ENCODE data around the gene PIK3R3.

PIK3R3 gene

GRCh38 chr1:46076343-46076742, 56.1 kb downstream of the PIK3R3 start:
- Mint-ChIP-seq H3K4me3 (no peak overlapping the region), H3K36me3 (ENCODE audit: low read depth) (peaks cover 59% of the 10 kb centered on the region), H3K27ac (no peak overlapping the region), H3K4me1 (peaks cover 4% of the 10 kb centered on the region), H3K27me3 (ENCODE audit: low read depth) (no peaks in the 10 kb centered on the region), H3K9me3 (no peaks in the 10 kb centered on the region)
- TF ChIP-seq CTCF (IDR thresholded peaks at IDR 0.05; ENCODE audit: unreplicated experiment in 3 of 3): no peak

- TF ChIP-seq CTCF (IDR thresholded peaks at IDR 0.05; ENCODE audit: unreplicated experiment in 3 of 3): no peak
- Mint-ChIP-seq H3K4me1 (peaks cover 4% of the 10 kb centered on the region), H3K9me3 (no peaks in the 10 kb centered on the region), H3K4me3 (no peak overlapping the region), H3K27ac (no peak overlapping the region), H3K27me3 (ENCODE audit: low read depth) (no peaks in the 10 kb centered on the region), H3K36me3 (ENCODE audit: low read depth) (peaks cover 56% of the 10 kb centered on the region)
Measured at GRCh38 chr1:46072975-46073374, 59.5 kb downstream of the PIK3R3 start.

DNA sequence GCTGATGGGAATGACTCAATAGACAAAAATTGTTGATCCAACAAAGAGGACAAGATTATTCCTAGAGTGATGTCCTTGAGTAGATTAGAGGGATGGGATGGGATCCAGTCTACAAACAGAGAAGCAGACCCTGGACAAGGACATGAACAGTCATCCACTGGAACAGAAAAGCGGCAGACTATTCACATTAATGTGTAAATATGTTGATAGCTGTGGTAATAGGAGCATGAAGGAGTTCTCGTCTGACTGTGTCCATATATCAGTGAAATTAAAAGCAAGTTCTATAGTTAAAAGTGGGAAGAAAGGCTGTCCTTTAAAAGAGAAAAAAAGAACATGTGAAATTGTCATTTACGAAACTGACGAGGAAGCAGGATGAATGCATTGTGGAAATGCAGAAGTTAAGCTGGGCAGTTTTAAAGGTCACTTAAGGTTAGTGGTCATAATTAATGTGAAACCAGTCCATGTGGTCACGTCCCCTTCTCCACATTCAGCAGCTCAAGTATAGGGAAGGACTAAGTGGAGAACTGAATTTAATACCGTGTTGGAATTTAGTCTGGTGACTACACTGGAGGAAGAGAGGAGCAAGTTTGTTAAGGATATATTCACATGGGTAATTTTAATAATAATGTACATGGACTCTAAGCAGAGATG, 62.1 kb downstream of the PIK3R3 start:
- no peaks in the 10 kb centered on the region for H3K9me3 Mint-ChIP-seq
- peaks cover 44% of the 10 kb centered on the region for H3K36me3 Mint-ChIP-seq (ENCODE audit: low read depth)
- no peaks in the 10 kb centered on the region for H3K27me3 Mint-ChIP-seq (ENCODE audit: low read depth)
- H3K27ac Mint-ChIP-seq: no peak overlapping the region
- H3K4me3 Mint-ChIP-seq: no peak overlapping the region
- H3K4me1 Mint-ChIP-seq: no peaks in the 10 kb centered on the region
- no peak for TF ChIP-seq CTCF (IDR thresholded peaks at IDR 0.05; ENCODE audit: unreplicated experiment in 3 of 3)

DNA sequence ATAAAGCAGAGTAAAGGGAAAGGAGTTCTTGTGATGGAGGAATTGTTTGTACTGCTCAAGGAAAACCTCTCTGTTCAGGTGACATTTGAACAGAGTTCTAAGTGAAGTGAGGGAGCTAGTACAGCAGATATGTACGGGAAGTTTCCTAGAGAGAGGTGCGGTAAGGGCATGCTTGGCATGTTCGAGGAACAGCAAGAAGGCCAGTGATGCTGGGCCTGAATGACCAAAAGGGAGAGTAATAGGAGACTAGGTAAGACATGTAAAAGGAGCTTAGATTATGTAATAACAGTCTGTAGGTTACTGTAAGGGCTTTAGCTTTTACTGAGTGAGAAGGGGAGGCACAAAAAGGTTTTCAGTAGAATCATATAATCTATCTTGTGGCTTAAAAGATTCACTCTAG, 63.9 kb downstream of the PIK3R3 start:
- H3K27ac Mint-ChIP-seq: no peak overlapping the region
- no peaks in the 10 kb centered on the region for H3K9me3 Mint-ChIP-seq
- no peaks in the 10 kb centered on the region for H3K4me1 Mint-ChIP-seq
- no peaks in the 10 kb centered on the region for H3K27me3 Mint-ChIP-seq (ENCODE audit: low read depth)
- no peak overlapping the region for H3K4me3 Mint-ChIP-seq
- no peak for TF ChIP-seq CTCF (IDR thresholded peaks at IDR 0.05; ENCODE audit: unreplicated experiment in 3 of 3)
- H3K36me3 Mint-ChIP-seq (ENCODE audit: low read depth): peaks cover 35% of the 10 kb centered on the region

- no peaks in the 10 kb centered on the region for H3K4me1 Mint-ChIP-seq
- TF ChIP-seq CTCF (IDR thresholded peaks at IDR 0.05; ENCODE audit: unreplicated experiment in 3 of 3): no peak
- no peaks in the 10 kb centered on the region for H3K9me3 Mint-ChIP-seq
- H3K36me3 Mint-ChIP-seq (ENCODE audit: low read depth): peaks cover 37% of the 10 kb centered on the region
- H3K4me3 Mint-ChIP-seq: no peak overlapping the region
- H3K27ac Mint-ChIP-seq: no peak overlapping the region
- H3K27me3 Mint-ChIP-seq (ENCODE audit: low read depth): no peaks in the 10 kb centered on the region
Measured at GRCh38 chr1:46067652-46068051, 64.8 kb downstream of the PIK3R3 start.

GRCh38 chr1:46065405-46065804, 67.0 kb downstream of the PIK3R3 start:
- Mint-ChIP-seq H3K9me3 (no peaks in the 10 kb centered on the region), H3K27me3 (ENCODE audit: low read depth) (no peaks in the 10 kb centered on the region), H3K36me3 (ENCODE audit: low read depth) (peaks cover 40% of the 10 kb centered on the region), H3K4me3 (no peak overlapping the region), H3K27ac (peak overlapping the region in 2 of 3 experiments; percentile 19 to 80), H3K4me1 (no peaks in the 10 kb centered on the region)
- no peak for TF ChIP-seq CTCF (IDR thresholded peaks at IDR 0.05; ENCODE audit: unreplicated experiment in 3 of 3)

Data from nephron (organoid).